ENCODE results near the gene NBEA. TPM values are rescaled to one million over a fixed set of nuclear protein-coding genes. Genes with fewer than 3 reads are reported as not detected.

The NBEA gene
- total RNA-seq, 1 experiment from 2014 or later, result 4.1 TPM

DNA sequence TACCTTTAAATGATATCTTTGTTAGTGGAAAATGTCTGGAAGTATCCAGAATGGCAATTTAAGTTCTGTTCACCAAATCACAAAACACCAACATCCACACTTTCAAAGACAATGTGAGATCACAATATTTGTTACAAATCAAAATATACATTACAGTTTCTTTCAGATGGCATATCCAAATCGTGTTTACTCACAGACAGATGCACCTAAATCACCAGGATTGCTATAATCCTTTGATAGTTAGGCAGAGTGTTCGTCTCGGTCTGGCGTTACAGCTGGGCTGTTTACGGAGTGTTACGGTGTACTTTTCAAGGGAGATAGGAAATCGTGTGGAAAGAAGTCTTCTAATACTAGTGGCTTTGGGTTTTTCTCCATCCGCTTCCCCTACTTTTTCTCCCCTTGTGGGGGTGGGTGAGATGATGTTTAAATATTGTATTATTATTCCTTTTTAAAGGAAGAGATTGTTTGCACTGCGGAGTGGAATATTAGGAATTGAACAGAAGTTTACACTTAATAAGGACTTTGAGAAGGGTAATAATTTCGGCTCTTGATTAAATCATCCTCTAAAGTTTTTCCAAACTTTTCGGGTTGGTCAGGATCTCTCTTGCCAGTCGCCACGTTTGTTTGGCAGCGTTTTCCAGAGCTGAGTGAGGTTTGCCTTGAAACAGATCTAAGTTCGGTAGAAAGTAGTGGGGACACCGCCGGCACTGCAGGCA is 532.6 kb downstream of the NBEA start:
- Histone ChIP-seq H3K9ac (ENCODE audit: low read length) (no peak overlapping the region), H3K79me2 (ENCODE audit: insufficient read depth, low read length) (no peaks in the 10 kb centered on the region), H3K27ac (ENCODE audit: low read depth, low read length) (no peak overlapping the region), H4K20me1 (ENCODE audit: insufficient read depth) (no peaks in the 10 kb centered on the region), H3K4me2 (ENCODE audit: low read length) (no peak overlapping the region), H3K36me3 (ENCODE audit: control insufficient read depth in 1 of 2, insufficient read depth in 2 of 2, low read length in 2 of 2) (no peaks in the 10 kb centered on the region), H3K4me1 (ENCODE audit: control insufficient read depth in 1 of 2, insufficient read depth in 2 of 2, low read length in 2 of 2) (no peaks in the 10 kb centered on the region), H3K9me3 (ENCODE audit: control insufficient read depth in 1 of 2, insufficient read depth in 1 of 2, low read depth in 1 of 2, low read length in 2 of 2) (no peaks in the 10 kb centered on the region), H3K4me3 (replicated peaks in 1 of 2; ENCODE audit: low read depth in 1 of 2, low read length in 2 of 2) (no peak overlapping the region), H3K27me3 (ENCODE audit: insufficient read depth, low read length) (no peaks in the 10 kb centered on the region), H2AFZ (ENCODE audit: low read depth, low read length, poor library complexity, severe bottlenecking) (no peak overlapping the region), H3K9me2 (ENCODE audit: insufficient read depth) (no peaks in the 10 kb centered on the region)
- RAD21 ChIA-PET (ENCODE audit: low non-redundant PET in 1 of 2, low total read pairs in 2 of 2, uncharacterized antibody in 2 of 2, unreplicated experiment in 2 of 2), result no interaction called here
- no peak for DNase-seq (ENCODE audit: low read depth, low spot score)
- POLR2A ChIA-PET, result no interaction called here
- CTCF ChIA-PET, result no interaction called here
- TF ChIP-seq YY1 (IDR thresholded peaks at IDR 0.05; ENCODE audit: extremely low read depth, insufficient replicate concordance, low read depth, low read length) (no peak), JUND (IDR thresholded peaks at IDR 0.05) (no peak), EGR1 (IDR thresholded peaks at IDR 0.05; ENCODE audit: low read depth) (no peak), ELF1 (IDR thresholded peaks at IDR 0.05; ENCODE audit: borderline replicate concordance, low read depth) (no peak), SRF (IDR thresholded peaks at IDR 0.05; ENCODE audit: low read depth) (no peak), RAD21 (IDR thresholded peaks at IDR 0.05; ENCODE audit: low read depth) (no peak), EZH2 (IDR thresholded peaks at IDR 0.05) (no peak)
- TF ChIP-seq, protein P1, sequence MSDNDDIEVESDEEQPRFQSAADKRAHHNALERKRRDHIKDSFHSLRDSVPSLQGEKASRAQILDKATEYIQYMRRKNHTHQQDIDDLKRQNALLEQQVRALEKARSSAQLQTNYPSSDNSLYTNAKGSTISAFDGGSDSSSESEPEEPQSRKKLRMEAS (IDR thresholded peaks at IDR 0.05), result no peak
- ATAC-seq, result no peak
- no TSS peak for BruUV-seq (replicated peaks)
- intact Hi-C loops (cut with micrococcal nuclease), result no loop called here

DNA sequence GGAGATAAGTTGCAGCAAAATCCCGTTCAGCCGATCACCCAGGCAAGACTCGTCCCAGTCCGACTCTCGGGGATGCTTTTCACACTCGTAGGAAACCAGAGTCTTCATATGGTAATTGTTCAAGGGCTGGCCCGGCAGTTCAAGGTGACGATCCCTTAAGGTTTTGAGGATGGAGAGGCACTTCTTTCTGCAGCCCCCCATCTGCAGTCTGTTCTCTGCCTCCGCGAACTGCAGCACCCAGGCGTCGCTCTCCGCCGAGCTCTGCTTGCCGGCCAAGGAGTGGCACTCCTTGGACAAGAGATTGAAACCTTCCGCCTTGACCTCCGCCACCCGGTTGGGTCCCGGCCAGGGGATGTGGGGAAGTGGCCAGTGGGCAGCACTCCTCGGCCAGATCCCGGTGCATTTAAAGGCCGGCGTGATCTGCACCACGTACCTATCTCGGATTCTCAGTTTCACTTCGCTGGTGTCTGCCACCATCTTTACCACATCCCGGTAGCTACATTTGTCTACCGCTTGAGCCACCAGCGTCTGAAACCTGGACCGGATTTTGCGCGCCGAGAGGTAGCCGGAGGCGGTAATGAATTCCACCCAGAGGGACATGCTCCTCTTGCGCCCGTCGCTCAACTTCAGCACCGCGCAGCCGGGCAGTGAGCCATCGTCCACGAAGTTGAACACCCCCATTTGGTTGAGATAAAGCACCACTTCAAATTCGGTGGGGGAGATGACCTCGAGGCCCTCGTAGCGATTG is 533.3 kb downstream of the NBEA start:
- no peak overlapping the region for H3K27ac ChIP-seq (ENCODE audit: low read depth, low read length)
- no peak overlapping the region for H3K4me2 ChIP-seq (ENCODE audit: low read length)
- no TSS peak for BruUV-seq (replicated peaks)
- no peaks in the 10 kb centered on the region for H3K36me3 ChIP-seq (ENCODE audit: control insufficient read depth in 1 of 2, insufficient read depth in 2 of 2, low read length in 2 of 2)
- ATAC-seq (no peak), DNase-seq (ENCODE audit: low read depth, low spot score) (no peak)
- no peak overlapping the region for H3K9ac ChIP-seq (ENCODE audit: low read length)
- H3K9me3 ChIP-seq (ENCODE audit: control insufficient read depth in 1 of 2, insufficient read depth in 1 of 2, low read depth in 1 of 2, low read length in 2 of 2), result no peaks in the 10 kb centered on the region
- H3K4me3 ChIP-seq (replicated peaks in 1 of 2; ENCODE audit: low read depth in 1 of 2, low read length in 2 of 2), result no peak overlapping the region
- no peaks in the 10 kb centered on the region for H3K79me2 ChIP-seq (ENCODE audit: insufficient read depth, low read length)
- no peaks in the 10 kb centered on the region for H3K27me3 ChIP-seq (ENCODE audit: insufficient read depth, low read length)
- RAD21 ChIA-PET (ENCODE audit: low non-redundant PET in 1 of 2, low total read pairs in 2 of 2, uncharacterized antibody in 2 of 2, unreplicated experiment in 2 of 2), result no interaction called here
- H3K4me1 ChIP-seq (ENCODE audit: control insufficient read depth in 1 of 2, insufficient read depth in 2 of 2, low read length in 2 of 2), result no peaks in the 10 kb centered on the region
- TF ChIP-seq SRF (IDR thresholded peaks at IDR 0.05; ENCODE audit: low read depth) (no peak), RAD21 (IDR thresholded peaks at IDR 0.05; ENCODE audit: low read depth) (no peak), FOSL1 (IDR thresholded peaks at IDR 0.05; ENCODE audit: low read depth) (no peak)
- intact Hi-C loops (cut with micrococcal nuclease), result no loop called here
- no peak overlapping the region for H2AFZ ChIP-seq (ENCODE audit: low read depth, low read length, poor library complexity, severe bottlenecking)
- H4K20me1 ChIP-seq (ENCODE audit: insufficient read depth), result no peaks in the 10 kb centered on the region
- POLR2A ChIA-PET, result no interaction called here
- CTCF ChIA-PET, result no interaction called here
- H3K9me2 ChIP-seq (ENCODE audit: insufficient read depth), result no peaks in the 10 kb centered on the region
